SK-N-SH (cell line): ENCODE data around the gene KTN1. TPM values are rescaled to one million over a fixed set of nuclear protein-coding genes. Genes with fewer than 3 reads are reported as not detected.

ENCODE experiments used
- CTCF ChIA-PET: fragments of 300-600, 350-600 bp; formaldehyde crosslinking; extraction: SDS; loops from one replicate; lab custom pipeline; 2021; lab: Yijun Ruan, JAX
- POLR2A ChIA-PET: fragments of 350-600 bp; sonication (Branson Sonifier 250); formaldehyde crosslinking; extraction: SDS; loops from one replicate; lab custom pipeline; 2020; ENCODE audit warnings: antibody characterized with exemption, inconsistent platforms; lab: Yijun Ruan, JAX
- DNase-seq: peaks from one replicate; pipeline ENCODE4 v3.0.0; 2012
- H2AFZ ChIP-seq: fragments of 200-600 bp; sonication (generic); 2 replicates; pipeline ENCODE4 v1.8.1; 2016; ENCODE audit warnings: antibody characterized with exemption, mild to moderate bottlenecking, low read depth
- H3F3A ChIP-seq: fragments of 200-600 bp; sonication (generic); replicated peaks from 2 replicates; pipeline ENCODE3; 2016; ENCODE audit warnings: antibody characterized with exemption, mild to moderate bottlenecking; ENCODE audit not compliant: insufficient read depth
- H3K27ac ChIP-seq, 2 experiments: fragments of 200-500 bp in 1 of 2; fragments of 200-600 bp in 1 of 2; sonication (Bioruptor generic) in 1 of 2; sonication (generic), shearing (Covaris generic) in 1 of 2; 2 replicates each; pipeline versions ENCODE4 v1.5.1 to v1.6.1; 2014 to 2016; ENCODE audit warnings: low read depth in 2 of 2, inconsistent platforms in 1 of 2, low read length in 1 of 2, mild to moderate bottlenecking in 1 of 2, mixed read lengths in 1 of 2
- H3K27me3 ChIP-seq: fragments of 200-600 bp; sonication (generic), shearing (Covaris generic); 2 replicates; pipeline ENCODE4 v1.6.1; 2016; ENCODE audit warnings: mixed run types; ENCODE audit not compliant: insufficient read depth
- H3K36me3 ChIP-seq, 2 experiments: fragments of 200-500 bp in 1 of 2; fragments of 200-600 bp in 1 of 2; sonication (Bioruptor generic) in 1 of 2; sonication (generic) in 1 of 2; replicated peaks in 1 of 2; 2 replicates each; pipeline versions ENCODE3 to v1.5.1; 2014 to 2016; ENCODE audit warnings: low read length in 1 of 2, mild to moderate bottlenecking in 1 of 2; ENCODE audit not compliant: insufficient read depth in 2 of 2, control insufficient read depth in 1 of 2
- H3K4me1 ChIP-seq, 2 experiments: fragments of 200-500 bp in 1 of 2; fragments of 200-600 bp in 1 of 2; sonication (Bioruptor generic) in 1 of 2; sonication (generic), shearing (Covaris generic) in 1 of 2; 2 replicates each; pipeline versions ENCODE4 v1.5.1 to v1.6.1; 2014 to 2016; ENCODE audit warnings: low read depth in 1 of 2, low read length in 1 of 2, mixed run types in 1 of 2; ENCODE audit not compliant: insufficient read depth in 2 of 2, control insufficient read depth in 1 of 2
- H3K4me2 ChIP-seq: fragments of 200-600 bp; sonication (generic), shearing (Covaris generic); 2 replicates; pipeline ENCODE4 v1.6.1; 2017; ENCODE audit warnings: mixed run types
- H3K4me3 ChIP-seq, 2 experiments: fragments of 200-500 bp in 1 of 2; fragments of 200-600 bp in 1 of 2; sonication (Bioruptor generic) in 1 of 2; sonication (generic), shearing (Covaris generic) in 1 of 2; 2 replicates each; pipeline versions ENCODE4 v1.5.1 to v1.8.1; 2014 to 2016; ENCODE audit warnings: low read depth in 2 of 2, inconsistent platforms in 1 of 2, low read length in 1 of 2, mild to moderate bottlenecking in 1 of 2, mixed read lengths in 1 of 2, moderate library complexity in 1 of 2
- H3K79me2 ChIP-seq: fragments of 200-600 bp; sonication (generic); 2 replicates; pipeline ENCODE4 v1.8.1; 2017; ENCODE audit warnings: mild to moderate bottlenecking; ENCODE audit not compliant: insufficient read depth
- H3K9ac ChIP-seq: fragments of 200-600 bp; sonication (generic); 2 replicates; pipeline ENCODE4 v1.6.1; 2017; ENCODE audit warnings: mixed run types
- H3K9me2 ChIP-seq: fragments of 200-600 bp; sonication (generic); 2 replicates; pipeline ENCODE4 v1.6.1; 2017; ENCODE audit warnings: mixed run types
- H3K9me3 ChIP-seq: fragments of 200-600 bp; sonication (generic); 2 replicates; pipeline ENCODE4 v1.6.1; 2017; ENCODE audit warnings: mixed run types, mild to moderate bottlenecking, moderate library complexity
- H4K20me1 ChIP-seq: fragments of 200-600 bp; sonication (generic); 2 replicates; pipeline ENCODE4 v1.6.1; 2017; ENCODE audit warnings: mild to moderate bottlenecking, mixed run types; ENCODE audit not compliant: insufficient read depth
- ELF1 ChIP-seq: IDR thresholded peaks from 2 replicates; pipeline ENCODE4 v1.4.0; 2012
- EP300 ChIP-seq, 2 experiments: IDR thresholded peaks; 2 replicates each; pipeline versions ENCODE4 v1.4.0 to v1.6.1; 2012; ENCODE audit warnings: borderline replicate concordance in 1 of 2, low read depth in 1 of 2, low read length in 1 of 2
- EZH2phosphoT487 ChIP-seq: fragments of 200-600 bp; sonication (generic); IDR thresholded peaks from 2 replicates; pipeline ENCODE4 v1.6.1; 2017; ENCODE audit warnings: low read depth, mixed run types, mild to moderate bottlenecking, antibody characterized with exemption, moderate library complexity, borderline replicate concordance
- FOSL2 ChIP-seq: IDR thresholded peaks from 2 replicates; pipeline ENCODE4 v1.4.0; 2012; ENCODE audit warnings: low read depth, mild to moderate bottlenecking, moderate library complexity, borderline replicate concordance
- FOXM1 ChIP-seq: IDR thresholded peaks from 2 replicates; pipeline ENCODE4 v1.4.0; 2012; ENCODE audit warnings: low read depth, mild to moderate bottlenecking
- GABPA ChIP-seq: IDR thresholded peaks from 2 replicates; pipeline ENCODE4 v1.4.0; 2012; ENCODE audit warnings: low read depth, mild to moderate bottlenecking
- GATA2 ChIP-seq: sonication (generic); formaldehyde crosslinking; IDR thresholded peaks from 2 replicates; pipeline ENCODE4 v1.5.0; 2020; ENCODE audit warnings: mild to moderate bottlenecking, missing genetic modification reagents
- MAX ChIP-seq: IDR thresholded peaks from 2 replicates; pipeline ENCODE4 v1.4.0; 2012; ENCODE audit warnings: low read depth
- MEF2A ChIP-seq: IDR thresholded peaks from 2 replicates; pipeline ENCODE4 v1.4.0; 2012; ENCODE audit warnings: low read depth, borderline replicate concordance
- MXI1 ChIP-seq: IDR thresholded peaks from 2 replicates; pipeline ENCODE4 v1.6.1; 2012; ENCODE audit warnings: mild to moderate bottlenecking, low read depth, low read length, improper control_type of control experiment
- NRF1 ChIP-seq: IDR thresholded peaks from 2 replicates; pipeline ENCODE4 v1.6.1; 2012; ENCODE audit warnings: low read depth, mild to moderate bottlenecking, low read length
- POLR2AphosphoS5 ChIP-seq: IDR thresholded peaks from 2 replicates; pipeline ENCODE4 v1.6.1; 2012; ENCODE audit warnings: low read depth, low read length
- RAD21 ChIP-seq: IDR thresholded peaks from 2 replicates; pipeline ENCODE4 v1.6.1; 2012; ENCODE audit warnings: mild to moderate bottlenecking, low read length
- SMC3 ChIP-seq: IDR thresholded peaks from 2 replicates; pipeline ENCODE4 v1.6.1; 2012; ENCODE audit warnings: low read depth, low read length, improper control_type of control experiment
- TAF1 ChIP-seq: IDR thresholded peaks from 2 replicates; pipeline ENCODE4 v1.6.1; 2012; ENCODE audit warnings: low read depth, mild to moderate bottlenecking, low read length, moderate library complexity, borderline replicate concordance
- USF2 ChIP-seq: fragments of 150-350 bp; IDR thresholded peaks from 2 replicates; pipeline ENCODE4 v1.6.1; 2017; ENCODE audit warnings: antibody characterized with exemption, low read length, low read depth, borderline replicate concordance
- WGBS: methylation state at CpG from one replicate; pipeline ENCODE4 v1.1.6; 2017; ENCODE audit warnings: low lambda C conversion rate; 5-methylcytosine and 5-hydroxymethylcytosine counted together
- polyA plus RNA-seq, 3 experiments: library from polyadenylated mRNA; depleted of rRNA; stranded (reverse); fragments of >200 nt; gene quantifications; 2 replicates each; pipeline ENCODE4 v1.2.3, GENCODE V29; 2012
- TF ChIP-seq, protein P1 (sequence below): IDR thresholded peaks from 2 replicates; pipeline ENCODE4 v1.4.0; 2012; ENCODE audit warnings: low read depth, borderline replicate concordance
- TF ChIP-seq, protein P2 (sequence below): IDR thresholded peaks from 2 replicates; pipeline ENCODE4 v1.4.0; 2012; ENCODE audit warnings: low read depth, borderline replicate concordance
- TF ChIP-seq, protein P3 (sequence below): IDR thresholded peaks from 2 replicates; pipeline ENCODE4; 2012
- TF ChIP-seq, protein P4 (sequence below): fragments of 150-350 bp; IDR thresholded peaks from 2 replicates; pipeline ENCODE4 v1.6.1; 2016; ENCODE audit warnings: mild to moderate bottlenecking, low read depth, low read length

Gene KTN1, protein sequence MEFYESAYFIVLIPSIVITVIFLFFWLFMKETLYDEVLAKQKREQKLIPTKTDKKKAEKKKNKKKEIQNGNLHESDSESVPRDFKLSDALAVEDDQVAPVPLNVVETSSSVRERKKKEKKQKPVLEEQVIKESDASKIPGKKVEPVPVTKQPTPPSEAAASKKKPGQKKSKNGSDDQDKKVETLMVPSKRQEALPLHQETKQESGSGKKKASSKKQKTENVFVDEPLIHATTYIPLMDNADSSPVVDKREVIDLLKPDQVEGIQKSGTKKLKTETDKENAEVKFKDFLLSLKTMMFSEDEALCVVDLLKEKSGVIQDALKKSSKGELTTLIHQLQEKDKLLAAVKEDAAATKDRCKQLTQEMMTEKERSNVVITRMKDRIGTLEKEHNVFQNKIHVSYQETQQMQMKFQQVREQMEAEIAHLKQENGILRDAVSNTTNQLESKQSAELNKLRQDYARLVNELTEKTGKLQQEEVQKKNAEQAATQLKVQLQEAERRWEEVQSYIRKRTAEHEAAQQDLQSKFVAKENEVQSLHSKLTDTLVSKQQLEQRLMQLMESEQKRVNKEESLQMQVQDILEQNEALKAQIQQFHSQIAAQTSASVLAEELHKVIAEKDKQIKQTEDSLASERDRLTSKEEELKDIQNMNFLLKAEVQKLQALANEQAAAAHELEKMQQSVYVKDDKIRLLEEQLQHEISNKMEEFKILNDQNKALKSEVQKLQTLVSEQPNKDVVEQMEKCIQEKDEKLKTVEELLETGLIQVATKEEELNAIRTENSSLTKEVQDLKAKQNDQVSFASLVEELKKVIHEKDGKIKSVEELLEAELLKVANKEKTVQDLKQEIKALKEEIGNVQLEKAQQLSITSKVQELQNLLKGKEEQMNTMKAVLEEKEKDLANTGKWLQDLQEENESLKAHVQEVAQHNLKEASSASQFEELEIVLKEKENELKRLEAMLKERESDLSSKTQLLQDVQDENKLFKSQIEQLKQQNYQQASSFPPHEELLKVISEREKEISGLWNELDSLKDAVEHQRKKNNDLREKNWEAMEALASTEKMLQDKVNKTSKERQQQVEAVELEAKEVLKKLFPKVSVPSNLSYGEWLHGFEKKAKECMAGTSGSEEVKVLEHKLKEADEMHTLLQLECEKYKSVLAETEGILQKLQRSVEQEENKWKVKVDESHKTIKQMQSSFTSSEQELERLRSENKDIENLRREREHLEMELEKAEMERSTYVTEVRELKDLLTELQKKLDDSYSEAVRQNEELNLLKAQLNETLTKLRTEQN (N-terminal part only)
- 39.5 and 46.1 TPM in 2 replicates for polyA plus RNA-seq (2012; rRNA removed)
- 62.4 and 89.8 TPM in 2 replicates for polyA plus RNA-seq (2012; cell fraction: cytosol; rRNA removed)
- 18.5 and 45.8 TPM in 2 replicates for polyA plus RNA-seq (2012; cell fraction: nucleus; rRNA removed)

- peak within 1 kb of the TSS; percentile 79 to 87 for H3K27ac ChIP-seq
- peak within 1 kb of the TSS; percentile 91 for H3K4me2 ChIP-seq
- no peaks in the 10 kb centered on the region for H3K9me3 ChIP-seq
- peak within 1 kb of the TSS; percentile 93 for H3K9ac ChIP-seq
- peak within 1 kb of the TSS; percentile 89 to 94 for H3K4me3 ChIP-seq
- H3F3A ChIP-seq, result peaks cover 4% of the 10 kb centered on the region
- POLR2A ChIA-PET, result no interaction called here
- H3K27me3 ChIP-seq, result no peaks in the 10 kb centered on the region
- DNase-seq, result peak; percentile 94
- H4K20me1 ChIP-seq, result peaks cover 43% of the 10 kb centered on the region
- peak within 1 kb of the TSS; percentile 94 for H2AFZ ChIP-seq
- WGBS, result 1% methylated on average over 15 of the region's 96 CpGs
- H3K79me2 ChIP-seq, result peaks cover 64% of the 10 kb centered on the region
- H3K36me3 ChIP-seq, result peaks cover 3 to 4% of the 10 kb centered on the region in 2 experiments
- CTCF ChIA-PET, result interaction anchor here (0.8 to 2.2 kb wide), 2 partner anchors 125 to 134 kb away, joined by 4 to 11 read pairs; no protein-coding TSS in a partner anchor
- H3K4me1 ChIP-seq, result peaks cover 21 to 35% of the 10 kb centered on the region in 2 experiments
- no peaks in the 10 kb centered on the region for H3K9me2 ChIP-seq
- TF ChIP-seq GATA2 (CRISPR knock-in tag) (no peak), GABPA (no peak; the same call in 1 of the 2 replicates), RAD21 (no peak), SMC3 (no peak), EP300 (IDR thresholded peaks at IDR 0.05; ENCODE audit: borderline replicate concordance in 1 of 2, low read depth in 1 of 2, low read length in 1 of 2) (no peak; a peak in 1 of 4 replicates), NRF1 (0 out of 2 replicates have a peak, but pooled peaks have one; percentile 14), POLR2AphosphoS5 (peak; percentile 67; the same call in 1 of the 2 replicates), USF2 (no peak), FOXM1 (no peak), MXI1 (peak; percentile 82), EZH2phosphoT487 (no peak), ELF1 (no peak), MAX (peak; percentile 81), MEF2A (no peak), TAF1 (no peak), FOSL2 (no peak)
- TF ChIP-seq, protein P1, sequence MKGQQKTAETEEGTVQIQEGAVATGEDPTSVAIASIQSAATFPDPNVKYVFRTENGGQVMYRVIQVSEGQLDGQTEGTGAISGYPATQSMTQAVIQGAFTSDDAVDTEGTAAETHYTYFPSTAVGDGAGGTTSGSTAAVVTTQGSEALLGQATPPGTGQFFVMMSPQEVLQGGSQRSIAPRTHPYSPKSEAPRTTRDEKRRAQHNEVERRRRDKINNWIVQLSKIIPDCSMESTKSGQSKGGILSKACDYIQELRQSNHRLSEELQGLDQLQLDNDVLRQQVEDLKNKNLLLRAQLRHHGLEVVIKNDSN, result no peak
- TF ChIP-seq, protein P2, sequence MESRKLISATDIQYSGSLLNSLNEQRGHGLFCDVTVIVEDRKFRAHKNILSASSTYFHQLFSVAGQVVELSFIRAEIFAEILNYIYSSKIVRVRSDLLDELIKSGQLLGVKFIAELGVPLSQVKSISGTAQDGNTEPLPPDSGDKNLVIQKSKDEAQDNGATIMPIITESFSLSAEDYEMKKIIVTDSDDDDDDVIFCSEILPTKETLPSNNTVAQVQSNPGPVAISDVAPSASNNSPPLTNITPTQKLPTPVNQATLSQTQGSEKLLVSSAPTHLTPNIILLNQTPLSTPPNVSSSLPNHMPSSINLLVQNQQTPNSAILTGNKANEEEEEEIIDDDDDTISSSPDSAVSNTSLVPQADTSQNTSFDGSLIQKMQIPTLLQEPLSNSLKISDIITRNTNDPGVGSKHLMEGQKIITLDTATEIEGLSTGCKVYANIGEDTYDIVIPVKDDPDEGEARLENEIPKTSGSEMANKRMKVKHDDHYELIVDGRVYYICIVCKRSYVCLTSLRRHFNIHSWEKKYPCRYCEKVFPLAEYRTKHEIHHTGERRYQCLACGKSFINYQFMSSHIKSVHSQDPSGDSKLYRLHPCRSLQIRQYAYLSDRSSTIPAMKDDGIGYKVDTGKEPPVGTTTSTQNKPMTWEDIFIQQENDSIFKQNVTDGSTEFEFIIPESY, result no peak
- TF ChIP-seq, protein P3, sequence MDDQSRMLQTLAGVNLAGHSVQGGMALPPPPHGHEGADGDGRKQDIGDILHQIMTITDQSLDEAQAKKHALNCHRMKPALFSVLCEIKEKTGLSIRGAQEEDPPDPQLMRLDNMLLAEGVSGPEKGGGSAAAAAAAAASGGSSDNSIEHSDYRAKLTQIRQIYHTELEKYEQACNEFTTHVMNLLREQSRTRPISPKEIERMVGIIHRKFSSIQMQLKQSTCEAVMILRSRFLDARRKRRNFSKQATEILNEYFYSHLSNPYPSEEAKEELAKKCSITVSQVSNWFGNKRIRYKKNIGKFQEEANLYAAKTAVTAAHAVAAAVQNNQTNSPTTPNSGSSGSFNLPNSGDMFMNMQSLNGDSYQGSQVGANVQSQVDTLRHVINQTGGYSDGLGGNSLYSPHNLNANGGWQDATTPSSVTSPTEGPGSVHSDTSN, result no peak
- TF ChIP-seq, protein P4, sequence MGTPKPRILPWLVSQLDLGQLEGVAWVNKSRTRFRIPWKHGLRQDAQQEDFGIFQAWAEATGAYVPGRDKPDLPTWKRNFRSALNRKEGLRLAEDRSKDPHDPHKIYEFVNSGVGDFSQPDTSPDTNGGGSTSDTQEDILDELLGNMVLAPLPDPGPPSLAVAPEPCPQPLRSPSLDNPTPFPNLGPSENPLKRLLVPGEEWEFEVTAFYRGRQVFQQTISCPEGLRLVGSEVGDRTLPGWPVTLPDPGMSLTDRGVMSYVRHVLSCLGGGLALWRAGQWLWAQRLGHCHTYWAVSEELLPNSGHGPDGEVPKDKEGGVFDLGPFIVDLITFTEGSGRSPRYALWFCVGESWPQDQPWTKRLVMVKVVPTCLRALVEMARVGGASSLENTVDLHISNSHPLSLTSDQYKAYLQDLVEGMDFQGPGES, result no peak
Observed at GRCh38 chr14:55579724-55580469, at the start of gene KTN1. Gene KTN1, plus strand, starts transcription at chr14:55580207. Its CDS starts 31,842 bp downstream, at chr14:55612049.
